Thyroid gland (tissue), 4 donors: Measurements from ENCODE around the gene SV2B.

ENCODE experiments used
- CTCF ChIP-seq, 6 experiments: fragments of 200-600 bp in 3 of 6; fragments of 450-650 bp in 3 of 6; sonication (generic) in 3 of 6; IDR thresholded peaks; one replicate each; pipeline ENCODE4 v1.5.1; 2016 to 2019; ENCODE audit warnings: antibody characterized with exemption in 6 of 6, mild to moderate bottlenecking in 2 of 6, inconsistent platforms in 1 of 6, moderate library complexity in 1 of 6
- POLR2A ChIP-seq, 2 donors: fragments of 450-650 bp; IDR thresholded peaks; one replicate each; pipeline ENCODE4 v1.6.1; 2017; ENCODE audit warnings: antibody characterized with exemption in 2 of 2, mild to moderate bottlenecking in 2 of 2, moderate library complexity in 1 of 2

DNA sequence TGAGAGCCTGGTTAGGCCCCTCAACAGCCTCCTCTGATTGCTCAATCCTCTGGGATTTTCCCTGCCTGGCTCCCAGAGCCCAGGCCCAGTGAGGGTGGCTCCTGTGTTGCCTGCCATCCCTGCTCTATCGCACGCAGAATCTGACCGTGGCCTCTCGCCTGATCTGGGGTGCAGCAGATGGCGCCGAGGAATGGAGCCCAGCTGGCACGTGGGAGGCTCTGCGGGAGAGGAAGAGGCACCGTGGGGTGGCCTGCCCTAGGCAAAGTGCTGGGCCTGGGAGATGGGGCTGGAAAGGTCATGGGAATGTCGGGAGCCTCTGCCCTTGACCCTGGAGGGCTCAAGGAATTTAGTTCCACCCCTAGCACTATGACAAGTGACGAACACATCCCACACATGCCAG, 10.3 kb downstream of the SV2B start:
- TF ChIP-seq CTCF (IDR thresholded peaks at IDR 0.05) (no peak), POLR2A (IDR thresholded peaks at IDR 0.05) (no peak)
